ENCODE data around the gene SHQ1. TPM values are rescaled to one million over a fixed set of nuclear protein-coding genes. Genes with fewer than 3 reads are reported as not detected.

SHQ1 gene
- total and polyA plus RNA-seq, 2 of the 4 experiments (the other 2 are of a cell fraction): 10.4 to 19.4 TPM

DNA sequence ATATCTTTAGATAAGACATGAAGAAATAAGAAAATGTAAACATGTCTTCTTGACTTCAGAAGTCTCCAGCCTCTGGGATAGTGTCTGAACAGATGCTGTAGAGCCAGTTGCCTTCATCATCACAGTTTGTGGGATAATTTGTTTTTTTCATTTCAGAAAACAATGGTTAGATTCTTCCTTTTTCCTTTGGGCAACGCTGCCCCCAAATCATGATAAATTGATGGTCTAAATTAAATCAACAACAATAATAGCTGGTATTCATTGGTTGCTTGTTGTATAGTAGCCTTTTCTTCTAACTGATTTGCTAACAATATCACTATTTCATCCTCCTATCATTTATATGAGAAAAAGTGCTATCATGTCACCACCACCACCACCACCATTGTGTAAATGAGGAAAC lies 12.6 kb upstream of the SHQ1 start:
- no peak overlapping the region for H2BK5ac ChIP-seq (ENCODE audit: low read depth, low read length, poor library complexity, severe bottlenecking)
- ATAC-seq (ENCODE audit: low read depth) (no peak), DNase-seq (no peak)
- no peak overlapping the region for H4K5ac ChIP-seq (ENCODE audit: low read depth, low read length)
- H4K8ac ChIP-seq (ENCODE audit: low read depth in 2 of 2, low read length in 2 of 2): no peak overlapping the region
- no peak overlapping the region for H3K18ac ChIP-seq (ENCODE audit: low read depth, low read length)
- in situ Hi-C loops (cut with MboI; ENCODE audit: low sequenced_read_pairs): no loop called here
- H3K9me3 ChIP-seq (ENCODE audit: control insufficient read depth, insufficient read depth, low read length): no peaks in the 10 kb centered on the region
- H3K36me3 ChIP-seq (ENCODE audit: control insufficient read depth, insufficient read depth, low read length): no peaks in the 10 kb centered on the region
- H2BK15ac ChIP-seq (ENCODE audit: low read depth, low read length): no peak overlapping the region
- H3K4me1 ChIP-seq (ENCODE audit: control insufficient read depth, insufficient read depth, low read length): no peaks in the 10 kb centered on the region; the same call in 1 of the 2 replicates
- H3K56ac ChIP-seq (ENCODE audit: extremely low read depth, insufficient read depth, low read length): no peak overlapping the region
- no peak overlapping the region for H2BK120ac ChIP-seq (ENCODE audit: low read depth, low read length)
- POLR2A ChIA-PET (ENCODE audit: unreplicated experiment): no interaction called here
- no peak overlapping the region for H2AFZ ChIP-seq (replicated peaks; ENCODE audit: low read length, poor library complexity)
- no peak overlapping the region for H3K4me3 ChIP-seq (ENCODE audit: insufficient read depth, low read depth, low read length)
- no peak overlapping the region for H3K4ac ChIP-seq (ENCODE audit: low read depth, low read length)
- H2AK9ac ChIP-seq (replicated peaks; ENCODE audit: low read depth, low read length, poor library complexity): no peak overlapping the region
- H3K23ac ChIP-seq (ENCODE audit: low read depth, low read length): no peak overlapping the region
- H3K27me3 ChIP-seq (ENCODE audit: control insufficient read depth, insufficient read depth, low read length): peaks cover 2% of the 10 kb centered on the region; the same call in 1 of the 2 replicates
- H3K4me2 ChIP-seq (ENCODE audit: low read depth, low read length): no peak overlapping the region
- TF ChIP-seq SMC3 (IDR thresholded peaks at IDR 0.05; ENCODE audit: low read depth, low read length): no peak
- no peak for TF ChIP-seq BHLHE40 (IDR thresholded peaks at IDR 0.05; ENCODE audit: low read depth, low read length)
- TF ChIP-seq CHD1 (IDR thresholded peaks at IDR 0.05; ENCODE audit: low read depth, low read length): no peak
- no peak for TF ChIP-seq MXI1 (IDR thresholded peaks at IDR 0.05; ENCODE audit: borderline replicate concordance, low read depth, low read length)
- no peak for TF ChIP-seq POLR2A (IDR thresholded peaks at IDR 0.05; ENCODE audit: low read depth, low read length)
- TF ChIP-seq RCOR1 (IDR thresholded peaks at IDR 0.05; ENCODE audit: insufficient replicate concordance, low read length): no peak
- no peak for TF ChIP-seq RFX5 (IDR thresholded peaks at IDR 0.05; ENCODE audit: low read depth, low read length)
- TF ChIP-seq, protein P1, sequence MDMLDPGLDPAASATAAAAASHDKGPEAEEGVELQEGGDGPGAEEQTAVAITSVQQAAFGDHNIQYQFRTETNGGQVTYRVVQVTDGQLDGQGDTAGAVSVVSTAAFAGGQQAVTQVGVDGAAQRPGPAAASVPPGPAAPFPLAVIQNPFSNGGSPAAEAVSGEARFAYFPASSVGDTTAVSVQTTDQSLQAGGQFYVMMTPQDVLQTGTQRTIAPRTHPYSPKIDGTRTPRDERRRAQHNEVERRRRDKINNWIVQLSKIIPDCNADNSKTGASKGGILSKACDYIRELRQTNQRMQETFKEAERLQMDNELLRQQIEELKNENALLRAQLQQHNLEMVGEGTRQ (IDR thresholded peaks at IDR 0.05; ENCODE audit: low read depth, low read length): no peak
- TF ChIP-seq MAZ (IDR thresholded peaks at IDR 0.05; ENCODE audit: borderline replicate concordance, low read depth, low read length): no peak
- TF ChIP-seq RAD21 (IDR thresholded peaks at IDR 0.05; ENCODE audit: low read length): no peak
- TF ChIP-seq FOS (IDR thresholded peaks at IDR 0.05; ENCODE audit: low read depth, low read length): no peak
- no peak for TF ChIP-seq MAFK (IDR thresholded peaks at IDR 0.05; ENCODE audit: low read depth, low read length)
- TF ChIP-seq, protein P2, sequence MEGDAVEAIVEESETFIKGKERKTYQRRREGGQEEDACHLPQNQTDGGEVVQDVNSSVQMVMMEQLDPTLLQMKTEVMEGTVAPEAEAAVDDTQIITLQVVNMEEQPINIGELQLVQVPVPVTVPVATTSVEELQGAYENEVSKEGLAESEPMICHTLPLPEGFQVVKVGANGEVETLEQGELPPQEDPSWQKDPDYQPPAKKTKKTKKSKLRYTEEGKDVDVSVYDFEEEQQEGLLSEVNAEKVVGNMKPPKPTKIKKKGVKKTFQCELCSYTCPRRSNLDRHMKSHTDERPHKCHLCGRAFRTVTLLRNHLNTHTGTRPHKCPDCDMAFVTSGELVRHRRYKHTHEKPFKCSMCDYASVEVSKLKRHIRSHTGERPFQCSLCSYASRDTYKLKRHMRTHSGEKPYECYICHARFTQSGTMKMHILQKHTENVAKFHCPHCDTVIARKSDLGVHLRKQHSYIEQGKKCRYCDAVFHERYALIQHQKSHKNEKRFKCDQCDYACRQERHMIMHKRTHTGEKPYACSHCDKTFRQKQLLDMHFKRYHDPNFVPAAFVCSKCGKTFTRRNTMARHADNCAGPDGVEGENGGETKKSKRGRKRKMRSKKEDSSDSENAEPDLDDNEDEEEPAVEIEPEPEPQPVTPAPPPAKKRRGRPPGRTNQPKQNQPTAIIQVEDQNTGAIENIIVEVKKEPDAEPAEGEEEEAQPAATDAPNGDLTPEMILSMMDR (conservative IDR thresholded peaks at IDR 0.05; ENCODE audit: low read depth, low read length): no peak
- TF ChIP-seq, protein P3, sequence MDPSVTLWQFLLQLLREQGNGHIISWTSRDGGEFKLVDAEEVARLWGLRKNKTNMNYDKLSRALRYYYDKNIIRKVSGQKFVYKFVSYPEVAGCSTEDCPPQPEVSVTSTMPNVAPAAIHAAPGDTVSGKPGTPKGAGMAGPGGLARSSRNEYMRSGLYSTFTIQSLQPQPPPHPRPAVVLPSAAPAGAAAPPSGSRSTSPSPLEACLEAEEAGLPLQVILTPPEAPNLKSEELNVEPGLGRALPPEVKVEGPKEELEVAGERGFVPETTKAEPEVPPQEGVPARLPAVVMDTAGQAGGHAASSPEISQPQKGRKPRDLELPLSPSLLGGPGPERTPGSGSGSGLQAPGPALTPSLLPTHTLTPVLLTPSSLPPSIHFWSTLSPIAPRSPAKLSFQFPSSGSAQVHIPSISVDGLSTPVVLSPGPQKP (IDR thresholded peaks at IDR 0.05; ENCODE audit: borderline replicate concordance, low read depth, low read length): no peak
- no peak for TF ChIP-seq NFE2L2 (IDR thresholded peaks at IDR 0.05; ENCODE audit: low read depth, low read length)
- no peak for TF ChIP-seq CEBPB (IDR thresholded peaks at IDR 0.05; ENCODE audit: low read depth, low read length)
- dilution Hi-C loops (cut with HindIII; ENCODE audit: low sequenced_read_pairs, unreplicated experiment): no loop called here
- H3K79me1 ChIP-seq (ENCODE audit: low read depth in 1 of 2, low read length in 2 of 2): no peaks in the 10 kb centered on the region
- intact Hi-C loops (cut with micrococcal nuclease): no loop called here
- BruUV-seq (replicated peaks): no TSS peak
- no peak overlapping the region for H3K14ac ChIP-seq (replicated peaks; ENCODE audit: low read depth, low read length)
- H3K9me1 ChIP-seq (ENCODE audit: insufficient read depth, low read length): no peaks in the 10 kb centered on the region
- no peak overlapping the region for H4K91ac ChIP-seq (ENCODE audit: insufficient read depth, low read depth, low read length)
- no peak overlapping the region for H3K27ac ChIP-seq (ENCODE audit: insufficient read depth, low read length)
- H4K20me1 ChIP-seq (ENCODE audit: insufficient read depth, low read length): no peaks in the 10 kb centered on the region
- H2BK20ac ChIP-seq (ENCODE audit: low read depth, low read length): no peak overlapping the region
- WGBS, 2 experiments (ENCODE audit: extremely low coverage in 2 of 2, insufficient read length in 1 of 2): no CpG with 5 or more reads among the region's 1 CpG
- no peak overlapping the region for H3K9ac ChIP-seq (ENCODE audit: low read depth, low read length)
- H2AK5ac ChIP-seq (ENCODE audit: low read depth, low read length): no peak overlapping the region
- CTCF ChIA-PET: interaction anchor here (0.6 kb wide), 1 partner anchor 776 kb away, joined by 5 read pairs; no protein-coding TSS in a partner anchor
